Activated CD4-positive, alpha-beta T cell treated with anti-CD3 and anti-CD28 coated beads, Interleukin-2, Interleukin-6, amounts not matched to agents 100 ng/mL and 50 ng/mL, durations not matched to agents 16 hours and 8 hours (primary cell): ENCODE data around the gene LAD1.

Experiments used
- DNase-seq: peaks from one replicate; pipeline ENCODE4 v3.0.0-alpha.2; 2020

The LAD1 gene

DNA sequence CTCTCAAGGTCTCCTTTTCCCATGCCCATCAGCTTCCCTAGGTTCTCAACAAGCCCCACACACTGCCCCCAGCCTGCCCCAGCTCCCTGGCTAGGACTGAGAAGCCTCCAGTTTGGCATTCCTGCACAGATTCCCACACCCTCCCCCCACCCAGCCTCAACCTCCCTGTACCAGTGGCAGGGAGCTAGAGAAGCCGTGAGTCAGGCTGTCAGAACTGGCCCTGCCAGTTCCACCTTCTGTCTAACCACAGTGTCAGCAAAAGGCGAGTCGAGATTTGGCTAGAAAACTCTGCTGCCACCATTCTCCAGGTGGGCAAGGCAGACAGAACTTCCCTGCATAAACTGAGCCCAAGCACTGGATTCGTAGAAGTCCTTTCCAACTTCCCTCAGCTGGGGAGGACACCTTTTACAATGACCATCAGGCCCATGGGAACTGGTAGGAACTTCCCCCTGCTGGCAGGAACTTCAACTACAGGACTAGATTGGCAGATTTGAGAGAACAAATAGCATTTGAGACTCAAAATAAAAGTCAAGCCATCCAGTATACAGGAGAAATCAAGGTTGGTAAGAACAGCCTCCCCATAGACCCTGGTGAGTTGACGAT, 52.7 kb downstream of the LAD1 start:
- DNase-seq = peak; percentile 7

DNA sequence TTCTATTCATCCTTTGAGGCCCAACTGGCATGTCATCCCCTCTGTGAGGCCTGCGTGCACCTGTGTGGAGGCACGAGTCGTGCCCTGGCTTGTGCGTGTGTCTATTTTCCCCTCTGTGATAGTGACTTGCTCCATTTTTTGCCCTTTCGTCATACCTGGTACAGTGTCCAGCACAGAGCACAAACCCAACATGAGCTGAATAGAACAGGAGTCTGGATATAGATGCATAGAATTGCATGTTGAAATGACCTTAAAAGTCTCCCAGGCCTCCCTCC, 54.1 kb downstream of the LAD1 start:
- DNase-seq = no peak

DNA sequence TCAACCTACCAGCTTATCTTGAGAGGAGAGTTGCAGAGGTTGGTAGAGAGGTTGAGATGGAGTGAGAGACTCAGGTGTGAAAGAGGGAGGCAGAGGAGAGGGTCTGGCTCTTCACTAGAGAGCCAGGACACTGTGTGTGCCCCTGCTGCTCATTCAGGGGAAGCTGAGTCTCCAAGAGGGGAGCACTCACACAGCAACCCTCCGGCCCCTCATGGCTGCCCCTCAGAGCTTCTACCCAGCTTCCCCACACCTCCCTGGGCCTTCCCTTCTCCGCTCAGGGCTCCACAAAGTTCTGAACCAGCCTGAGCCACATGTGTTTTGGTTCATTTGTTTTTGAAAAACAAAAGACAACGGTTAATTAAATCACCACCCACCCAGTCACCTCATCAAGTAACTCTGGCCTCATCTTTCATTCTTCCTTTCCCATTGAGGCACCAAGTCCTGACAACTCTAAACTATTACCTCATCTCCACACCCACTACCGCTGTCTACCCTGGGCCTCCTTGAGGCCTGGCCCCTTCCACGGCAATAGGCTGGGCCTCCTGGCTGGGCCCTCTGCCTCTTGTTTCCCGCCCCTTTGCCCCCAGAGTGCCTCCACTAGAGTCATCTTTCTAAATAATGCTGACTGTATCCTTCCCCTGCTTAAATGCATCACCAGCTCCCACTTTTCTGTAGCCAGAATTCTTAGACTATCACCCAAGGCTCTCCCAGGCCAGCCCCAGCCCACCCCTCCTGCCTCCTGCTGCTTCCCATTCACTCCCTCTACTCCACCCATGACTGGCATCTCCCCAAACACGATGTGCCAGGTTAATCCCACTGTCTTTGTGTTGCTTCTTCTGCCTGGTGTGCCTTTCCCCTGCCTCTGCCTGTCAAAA, 54.7 kb downstream of the LAD1 start:
- DNase-seq = no peak

DNA sequence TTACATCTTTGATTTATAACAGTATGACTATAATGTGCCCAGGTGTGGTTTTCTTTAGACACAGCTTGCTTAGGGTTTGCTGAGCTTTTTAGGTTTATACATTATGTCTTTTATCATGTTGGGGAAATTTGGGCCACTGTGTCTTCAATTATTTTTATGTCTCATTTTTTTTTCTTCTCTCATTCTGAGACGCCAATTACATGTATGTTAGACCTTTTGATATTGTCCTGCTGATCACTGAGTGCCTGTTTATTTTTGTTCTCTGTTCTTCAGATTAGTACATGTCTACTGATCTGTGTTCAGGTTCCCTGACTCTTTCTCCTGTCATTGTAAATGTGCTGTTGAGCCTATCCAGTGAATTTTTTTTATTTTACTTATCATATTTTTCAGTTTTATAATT, 57.7 kb downstream of the LAD1 start:
- no peak for DNase-seq

DNA sequence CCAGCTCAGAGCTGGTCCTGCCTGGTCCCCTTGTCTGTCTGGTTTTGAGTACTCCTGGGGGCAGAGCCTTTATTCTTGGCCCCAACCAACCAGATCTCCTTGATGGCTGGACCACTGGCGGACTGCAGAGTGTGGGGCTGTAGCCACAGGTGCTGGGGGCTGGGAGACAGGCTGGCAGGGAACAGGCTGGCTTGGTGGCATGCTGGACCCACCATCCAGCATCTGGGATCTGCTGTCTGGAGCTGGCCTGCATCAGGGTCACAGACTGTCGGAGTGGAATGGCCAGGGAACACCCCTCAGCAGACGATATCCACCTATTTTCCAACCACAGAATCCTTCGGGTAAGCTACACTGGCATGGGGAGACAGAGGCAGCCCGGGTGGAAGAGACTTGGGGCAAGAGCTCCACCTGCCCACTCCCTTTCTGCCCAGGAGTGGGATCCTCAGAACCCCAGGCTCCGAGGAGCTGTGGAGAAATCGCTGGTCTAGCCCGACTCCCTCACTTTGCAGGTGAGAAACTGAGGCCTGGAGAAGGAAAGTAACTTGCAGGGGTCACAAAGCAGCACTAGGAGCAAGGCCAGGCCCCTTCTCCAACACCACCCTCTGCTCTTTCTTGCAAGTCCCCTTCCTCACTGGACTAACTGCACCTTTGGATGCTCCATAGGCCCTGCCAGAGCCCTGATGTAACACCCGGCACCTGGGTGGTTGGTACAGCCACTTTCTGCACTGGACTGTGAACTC, 62.2 kb downstream of the LAD1 start:
- no peak for DNase-seq

DNA sequence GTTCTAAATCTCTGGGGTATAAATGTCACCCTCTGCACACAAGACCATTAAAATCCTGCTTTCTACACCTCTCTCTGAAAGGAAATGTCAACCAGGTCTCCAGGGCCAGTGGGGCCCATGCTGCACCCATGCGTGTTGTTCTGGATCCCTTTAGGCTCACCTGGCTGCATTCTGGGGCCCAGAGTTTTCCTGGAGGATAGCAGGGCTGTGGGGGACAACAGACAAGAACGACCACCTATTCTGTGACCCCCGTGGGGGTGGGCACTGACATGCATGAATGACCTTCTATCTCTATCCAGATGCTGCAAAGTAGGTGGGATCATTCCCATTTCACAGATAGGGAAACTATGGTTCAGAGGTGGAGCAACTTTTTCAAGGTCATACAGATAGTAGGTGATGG, 63.2 kb downstream of the LAD1 start:
- no peak for DNase-seq

DNA sequence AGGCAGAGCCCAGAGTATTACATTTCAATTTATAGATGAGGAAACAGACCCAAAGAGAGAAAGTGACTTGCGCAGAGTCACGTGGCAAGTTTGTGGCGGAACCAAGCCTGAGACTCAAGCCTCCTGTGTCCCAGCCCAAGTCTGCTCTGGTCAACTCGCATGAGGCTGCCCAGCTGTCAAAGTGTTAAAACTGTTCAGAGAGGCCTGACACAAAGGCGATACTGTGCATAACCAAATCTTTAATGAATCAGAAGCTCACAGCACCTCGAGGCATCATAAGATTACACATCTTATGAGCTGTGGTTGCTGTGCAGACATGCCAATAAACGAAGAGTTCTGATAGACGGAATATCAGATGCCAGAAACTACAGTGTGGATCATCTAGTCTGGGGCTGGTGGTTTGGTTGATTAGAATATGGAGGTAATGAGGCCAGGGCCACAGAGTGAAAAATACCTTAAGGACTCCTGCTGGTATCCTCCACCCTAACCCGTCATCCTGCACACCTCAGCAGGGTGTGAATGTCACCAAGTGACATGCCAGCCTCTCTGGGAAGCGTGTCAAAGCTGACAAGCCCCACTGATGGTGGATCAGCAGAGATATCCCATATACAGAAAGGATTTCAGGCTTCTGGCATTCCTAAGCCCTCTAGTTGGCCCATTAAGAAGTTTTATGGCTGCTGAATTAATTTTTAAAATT, 63.8 kb downstream of the LAD1 start:
- DNase-seq = no peak

DNA sequence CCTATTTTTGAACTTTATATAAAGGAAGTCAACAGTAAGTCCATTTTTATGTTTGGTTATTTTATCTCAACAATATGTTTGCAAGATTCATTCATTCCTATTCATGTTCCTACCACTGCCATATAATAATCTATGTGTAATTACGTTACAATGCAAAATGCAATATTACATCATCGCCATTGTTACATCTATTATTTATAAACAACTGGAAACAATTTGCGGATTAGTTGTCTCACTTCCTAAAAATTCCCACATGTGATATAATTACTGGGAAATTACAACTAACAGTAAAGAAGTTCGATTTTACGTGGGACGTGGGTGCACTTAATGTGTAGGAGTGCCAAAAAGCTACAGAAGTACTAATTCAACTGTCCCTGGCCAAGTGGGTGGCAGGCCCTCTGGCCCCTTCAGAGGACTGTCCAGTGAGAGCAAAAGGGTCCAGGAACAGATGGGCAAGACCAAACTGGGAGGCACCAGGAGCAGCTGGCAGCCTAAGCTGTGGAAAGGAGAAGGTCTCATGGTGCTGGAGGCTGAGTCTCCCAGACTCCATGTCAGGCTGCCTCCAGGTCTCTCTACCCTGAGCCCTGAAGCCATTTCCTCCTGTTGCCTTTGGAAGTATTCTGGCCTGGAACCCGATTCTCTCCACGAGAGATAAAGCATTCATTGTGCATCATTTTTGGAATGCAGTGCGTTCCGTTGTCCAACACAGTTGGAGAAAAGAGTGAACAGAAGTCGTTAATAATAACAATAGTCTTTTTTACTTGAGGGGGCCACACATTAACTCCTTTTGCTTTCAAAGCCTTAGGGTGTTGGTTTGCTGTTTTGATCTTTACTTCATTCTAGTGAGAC, 64.6 kb downstream of the LAD1 start:
- DNase-seq = no peak

DNA sequence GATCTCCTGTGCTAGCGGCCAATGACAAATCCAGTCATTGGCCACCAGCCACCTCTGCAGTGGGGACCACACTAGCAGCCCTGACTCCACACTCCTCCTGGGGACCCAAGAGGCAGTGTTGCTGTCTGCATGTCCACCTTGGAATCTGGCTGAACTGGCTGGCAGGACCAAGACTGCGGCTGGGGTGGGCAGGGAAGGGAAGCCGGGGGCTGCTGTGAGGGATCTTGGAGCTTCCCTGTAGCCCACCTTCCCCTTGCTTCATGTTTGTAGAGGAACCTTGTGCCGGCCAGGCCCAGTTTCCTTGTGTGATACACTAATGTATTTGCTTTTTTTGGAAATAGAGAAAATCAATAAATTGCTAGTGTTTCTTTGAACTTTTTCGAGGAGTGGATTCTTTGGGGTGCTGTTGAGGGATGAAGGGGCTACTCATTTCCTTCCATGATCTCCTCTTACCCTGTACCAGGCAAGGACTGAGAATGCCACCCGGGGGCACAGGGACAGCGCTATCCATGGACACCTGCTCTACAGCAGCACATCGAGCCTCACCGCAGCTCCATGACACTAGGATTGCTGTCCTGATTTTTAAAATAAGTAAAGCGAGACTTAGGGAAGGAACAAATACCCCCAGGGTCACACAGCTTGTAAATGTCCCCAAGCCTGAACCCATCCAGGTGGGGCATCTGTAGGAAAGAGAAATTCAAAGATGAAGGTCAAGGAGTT, 66.3 kb downstream of the LAD1 start:
- no peak for DNase-seq

DNA sequence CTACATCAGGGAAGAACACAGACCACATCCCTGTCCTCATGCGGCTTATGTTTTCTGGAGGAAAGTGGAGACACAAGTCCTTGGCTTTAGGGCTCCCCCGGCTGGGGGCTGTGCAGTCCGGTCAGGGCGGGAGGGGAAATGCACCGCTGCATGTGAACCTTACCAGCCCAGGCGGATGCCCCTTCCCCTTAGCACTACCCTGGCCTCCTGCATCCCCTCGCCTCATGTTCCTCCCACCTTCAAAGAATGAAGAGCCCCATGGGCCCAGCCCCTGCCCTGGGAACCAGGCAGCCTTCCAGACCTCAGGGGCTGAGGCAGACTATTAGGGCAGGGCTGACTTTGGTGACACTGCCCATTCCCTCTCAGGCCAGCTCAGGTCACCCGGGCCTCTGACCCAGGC, 67.1 kb downstream of the LAD1 start:
- no peak for DNase-seq

DNA sequence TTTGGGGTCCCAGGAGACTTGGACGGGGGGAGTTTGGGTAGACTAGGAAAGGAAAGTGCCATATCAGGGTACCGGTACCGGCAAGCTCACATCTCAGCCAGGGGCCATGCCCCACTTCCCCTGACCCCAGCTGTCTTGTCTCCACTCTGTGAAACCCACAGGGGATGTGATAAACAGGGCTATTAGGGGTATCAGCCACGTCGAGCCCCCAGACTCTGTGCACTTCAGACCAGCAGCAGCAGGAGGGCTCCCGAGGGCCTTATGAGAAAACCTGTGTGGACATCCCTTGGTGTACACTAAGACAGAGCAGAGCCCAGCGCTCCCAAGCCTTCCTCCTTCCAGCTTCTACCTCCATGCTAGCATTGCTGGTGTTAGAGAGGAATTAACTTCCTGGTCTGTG, 68.0 kb downstream of the LAD1 start:
- no peak for DNase-seq
